ENCODE data around the gene ETHE1. TPM values are rescaled to one million over a fixed set of nuclear protein-coding genes. Genes with fewer than 3 reads are reported as not detected.
"Not testable (repeated sequence)": the region's sequence is repeated elsewhere in the genome, so short reads cannot be mapped to it uniquely, and the experiment has no call there.

Gene ETHE1
- polyA plus RNA-seq, 3 donors = 24.2 to 28.1 (median 27.9) TPM

DNA sequence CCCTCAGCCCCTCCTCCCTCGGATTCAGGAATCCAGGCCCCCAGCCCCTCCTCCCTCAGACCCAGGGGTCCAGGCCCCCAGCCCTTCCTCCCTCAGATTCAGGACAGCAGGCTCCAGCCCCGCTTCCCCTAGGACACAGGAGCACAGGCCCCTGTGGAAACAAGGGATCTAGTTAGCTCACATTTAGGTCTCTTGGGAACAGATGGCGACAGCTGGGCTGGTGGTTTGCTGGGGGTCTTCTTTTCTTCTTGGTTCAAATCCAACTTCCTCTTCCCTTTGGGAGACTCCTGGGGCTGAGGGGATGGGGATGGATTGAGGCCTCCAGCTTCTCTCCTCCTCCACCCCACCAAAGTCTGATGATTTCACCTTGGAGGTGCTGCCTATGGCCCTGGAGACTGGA, 25.6 kb upstream of the ETHE1 start:
- no peak for DNase-seq (ENCODE audit: low read depth in 3 of 3, low spot score in 2 of 3)

DNA sequence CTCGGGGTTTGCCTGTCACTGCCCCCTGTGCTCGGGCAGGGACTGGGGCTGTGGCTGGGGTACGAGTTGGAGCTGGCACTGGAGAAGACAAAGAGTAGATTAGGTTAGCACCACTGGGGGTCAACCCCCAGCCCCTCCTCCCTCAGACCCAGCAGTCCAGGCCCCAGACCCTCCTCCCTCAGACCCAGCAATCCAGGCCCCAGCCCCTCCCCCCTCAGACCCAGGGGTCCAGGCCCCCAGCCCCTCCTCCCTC, 25.1 kb upstream of the ETHE1 start:
- no peak for DNase-seq (ENCODE audit: low read depth in 3 of 3, low spot score in 2 of 3)

DNA sequence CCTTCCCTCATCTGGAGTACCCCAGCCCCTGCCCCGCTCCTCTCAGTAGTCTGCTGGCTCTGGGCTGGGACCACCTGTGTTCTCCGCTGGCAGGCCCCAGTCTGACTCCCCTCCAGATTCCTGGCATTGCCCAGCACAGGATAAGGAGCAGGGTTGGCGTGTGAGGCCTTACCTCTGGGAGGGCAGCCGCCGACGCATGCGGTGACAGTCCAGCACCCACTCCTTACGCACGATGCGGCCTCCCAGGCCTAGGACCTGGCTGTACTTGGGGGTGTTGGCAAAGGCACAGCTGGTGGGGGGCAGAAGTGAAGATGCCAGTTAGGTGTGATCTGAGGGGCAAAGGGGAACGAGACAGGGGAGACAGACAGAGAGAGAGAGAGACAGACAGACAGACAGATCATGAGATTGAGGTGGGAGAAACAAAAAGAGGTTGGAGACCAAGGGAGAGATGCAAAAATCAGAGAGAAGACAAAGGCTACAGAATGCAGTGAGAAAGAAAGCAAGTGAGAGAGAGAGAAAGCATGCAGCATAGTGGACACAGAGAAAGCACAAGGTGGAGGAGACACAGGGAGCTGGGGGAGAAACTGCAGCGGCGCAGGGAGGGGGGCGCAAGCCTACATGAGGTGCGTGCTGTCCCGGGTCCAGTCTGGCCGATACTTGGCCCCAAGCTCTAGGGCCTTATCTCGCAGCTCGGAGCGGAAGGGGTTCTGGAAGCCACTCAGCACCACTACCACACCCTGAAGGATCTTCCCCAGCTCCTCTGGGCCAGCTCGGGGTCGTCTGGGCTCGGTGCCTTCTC, 24.6 kb upstream of the ETHE1 start:
- DNase-seq (ENCODE audit: low read depth in 3 of 3, low spot score in 2 of 3) = no peak

DNA sequence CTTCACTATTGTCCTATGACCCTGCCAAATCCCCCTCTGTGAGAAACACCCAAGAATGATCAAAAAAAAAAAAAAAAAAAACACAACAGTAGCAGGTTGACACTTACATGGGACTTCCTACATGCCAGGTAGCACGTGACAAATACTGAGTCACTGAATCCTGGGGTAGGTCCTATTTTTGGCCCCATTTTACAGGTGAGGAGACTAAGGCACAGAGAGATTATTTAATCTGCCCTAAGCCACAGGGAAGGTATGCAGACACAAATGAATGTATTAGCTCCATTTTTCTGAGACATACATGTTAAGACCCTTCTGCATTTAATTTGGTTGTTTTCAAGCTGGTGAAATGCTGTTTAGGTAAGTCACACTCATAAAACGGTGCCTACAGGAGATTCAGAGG, 21.7 kb upstream of the ETHE1 start:
- no peak for DNase-seq (ENCODE audit: low read depth in 3 of 3, low spot score in 2 of 3)

DNA sequence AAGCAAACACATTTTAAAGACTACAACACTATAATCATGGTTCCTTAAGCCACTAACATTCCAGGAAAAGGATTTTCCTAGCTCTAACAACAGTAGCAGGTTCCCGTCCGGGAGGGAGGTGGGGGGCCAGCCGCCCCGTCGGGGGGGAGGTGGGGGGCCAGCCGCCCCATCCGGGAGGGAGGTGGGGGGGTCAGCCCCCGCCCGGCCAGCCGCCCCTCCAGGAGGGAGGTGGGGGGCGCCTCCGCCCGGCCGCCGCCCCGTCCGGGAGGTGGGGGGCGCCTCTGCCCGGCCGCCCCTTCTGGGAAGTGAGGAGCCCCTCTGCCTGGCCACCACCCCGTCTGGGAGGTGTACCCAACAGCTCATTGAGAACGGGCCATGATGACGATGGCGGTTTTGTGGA, 20.9 kb upstream of the ETHE1 start:
- not testable (repeated sequence) for DNase-seq (ENCODE audit: low read depth in 3 of 3, low spot score in 2 of 3)

DNA sequence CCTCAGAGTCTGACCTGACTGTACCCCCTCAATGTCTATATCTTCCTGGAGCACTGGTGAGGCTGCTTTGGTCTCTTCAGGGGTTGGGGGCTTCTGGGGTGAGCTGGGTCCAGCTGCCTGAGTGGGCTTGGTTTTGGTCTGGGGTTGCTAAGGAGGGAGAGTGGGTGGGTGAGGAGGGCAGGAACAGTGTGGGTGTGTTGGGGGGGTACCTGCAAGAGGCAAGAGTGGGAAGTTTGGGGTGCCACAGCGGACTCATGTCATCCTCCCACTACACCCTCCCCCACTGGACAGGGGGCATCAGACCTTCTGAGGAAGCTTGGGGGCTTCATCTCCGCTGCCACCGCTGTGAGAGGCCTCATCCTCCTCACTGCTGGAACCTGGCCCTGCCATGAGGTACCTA, 19.6 kb upstream of the ETHE1 start:
- DNase-seq (ENCODE audit: low read depth in 3 of 3, low spot score in 2 of 3) = no peak

DNA sequence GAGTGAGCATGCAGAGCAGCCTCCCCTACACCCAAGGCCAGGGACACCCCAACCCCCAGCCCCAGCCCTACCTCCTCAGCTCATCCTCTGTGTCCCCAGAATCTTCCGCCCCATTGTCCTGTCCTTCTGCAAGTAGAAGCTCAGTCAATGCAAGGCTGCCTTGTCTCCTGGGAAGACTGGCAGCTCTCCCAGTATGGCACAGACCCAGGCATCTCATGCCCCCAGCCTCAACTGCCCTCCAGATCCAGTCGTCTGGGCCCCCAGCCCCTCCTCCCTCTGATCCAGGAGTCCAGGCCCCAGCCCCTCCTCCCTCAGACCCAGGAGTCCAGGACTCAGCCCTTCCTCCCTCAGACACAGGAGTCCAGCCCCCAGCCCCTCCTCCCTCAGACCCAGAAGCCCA, 19.0 kb upstream of the ETHE1 start:
- DNase-seq (ENCODE audit: low read depth in 3 of 3, low spot score in 2 of 3) = no peak

DNA sequence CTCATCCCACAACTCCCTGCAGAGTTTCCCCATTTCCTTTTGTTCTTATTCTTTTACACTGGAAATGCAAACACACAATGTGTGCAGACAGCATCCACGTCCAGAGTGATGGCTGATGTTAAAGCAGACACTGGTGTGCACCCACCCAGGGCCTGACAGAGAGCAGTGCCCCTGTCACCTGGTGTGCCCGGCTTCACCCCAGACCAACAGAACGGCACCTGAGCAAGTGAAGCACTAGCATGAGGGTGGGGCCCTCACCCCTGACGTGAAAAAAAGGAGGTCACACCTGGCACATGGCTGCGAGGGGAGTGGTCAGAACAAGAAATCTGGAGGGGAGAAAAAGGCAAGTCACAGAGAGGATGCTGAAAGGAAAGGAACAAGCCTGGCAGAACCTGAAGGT, 18.3 kb upstream of the ETHE1 start:
- no peak for DNase-seq (ENCODE audit: low read depth in 3 of 3, low spot score in 2 of 3)

DNA sequence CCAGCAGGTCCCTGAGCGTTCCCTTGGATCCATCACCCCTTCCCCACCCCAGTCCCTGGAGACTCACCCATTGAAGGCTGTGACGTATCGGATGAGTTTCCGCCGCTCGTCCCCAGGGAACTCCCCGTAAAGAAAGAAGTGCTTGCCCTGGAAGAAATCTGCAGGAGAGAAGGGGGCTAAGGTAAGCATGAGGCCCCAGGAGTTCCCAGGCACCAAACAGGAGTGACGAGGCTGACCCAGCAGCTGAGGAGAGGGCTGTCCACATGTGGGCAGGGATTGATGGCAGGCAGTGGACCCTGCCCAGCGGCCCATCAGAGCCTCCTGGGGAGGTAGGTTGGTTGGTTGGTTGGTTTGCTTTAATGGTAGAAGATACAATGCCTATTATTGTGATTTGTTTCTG, 17.1 kb upstream of the ETHE1 start:
- DNase-seq (ENCODE audit: low read depth in 3 of 3, low spot score in 2 of 3) = no peak

DNA sequence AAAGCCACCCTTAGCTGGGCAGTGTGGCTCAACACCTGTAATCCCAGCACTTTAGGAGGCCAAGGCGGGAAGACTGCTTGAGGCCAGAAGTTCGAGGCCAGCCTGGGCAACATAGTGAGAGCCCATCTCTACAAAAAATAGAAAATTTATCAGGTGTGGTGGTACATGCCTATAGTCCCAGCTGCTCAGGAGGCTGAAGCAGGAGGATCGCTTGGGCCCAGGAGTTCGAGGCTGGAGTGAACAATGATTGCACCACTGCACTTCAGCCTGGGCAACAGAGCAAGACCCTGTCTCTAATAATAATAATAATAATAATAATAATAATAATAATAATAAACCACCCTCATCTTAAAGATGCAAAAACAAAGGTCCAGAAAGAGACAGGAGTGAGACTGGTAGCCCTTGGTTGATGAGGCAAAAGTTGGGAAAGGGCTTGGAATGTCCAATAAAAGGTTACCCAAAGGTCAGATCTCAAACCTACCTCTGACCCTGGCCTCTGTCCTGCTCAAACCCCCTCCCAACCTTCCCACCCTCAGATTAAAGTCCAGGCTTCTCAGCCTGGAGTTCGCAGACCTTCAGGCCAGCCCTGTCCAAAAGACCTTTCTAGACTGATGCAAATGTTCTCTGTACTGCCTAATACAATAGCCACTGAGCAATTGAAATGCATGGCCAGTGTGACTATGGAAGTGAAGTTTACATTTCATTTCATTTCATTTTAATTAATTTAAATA, 15.1 kb upstream of the ETHE1 start:
- DNase-seq (ENCODE audit: low read depth in 3 of 3, low spot score in 2 of 3) = no peak

DNA sequence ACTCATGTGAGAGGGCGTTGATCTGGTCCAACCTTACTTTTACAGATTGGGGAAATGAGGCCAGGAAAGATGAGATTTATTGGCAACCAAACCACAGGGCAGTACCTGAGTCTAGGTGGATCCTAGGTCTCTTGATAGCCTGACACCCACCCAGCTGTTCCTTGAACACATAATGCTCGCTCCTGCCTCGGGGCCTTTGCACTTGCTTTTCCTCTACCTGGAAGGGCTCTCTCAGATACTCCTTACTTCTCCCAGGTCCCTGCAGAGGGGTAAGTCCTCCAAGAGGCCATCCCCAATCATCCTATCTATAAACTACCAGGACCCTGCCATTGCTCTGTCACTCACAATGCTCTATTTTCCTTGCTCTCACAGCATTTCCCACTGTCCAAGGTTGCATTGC, 13.4 kb upstream of the ETHE1 start:
- no peak for DNase-seq (ENCODE audit: low read depth in 3 of 3, low spot score in 2 of 3)

DNA sequence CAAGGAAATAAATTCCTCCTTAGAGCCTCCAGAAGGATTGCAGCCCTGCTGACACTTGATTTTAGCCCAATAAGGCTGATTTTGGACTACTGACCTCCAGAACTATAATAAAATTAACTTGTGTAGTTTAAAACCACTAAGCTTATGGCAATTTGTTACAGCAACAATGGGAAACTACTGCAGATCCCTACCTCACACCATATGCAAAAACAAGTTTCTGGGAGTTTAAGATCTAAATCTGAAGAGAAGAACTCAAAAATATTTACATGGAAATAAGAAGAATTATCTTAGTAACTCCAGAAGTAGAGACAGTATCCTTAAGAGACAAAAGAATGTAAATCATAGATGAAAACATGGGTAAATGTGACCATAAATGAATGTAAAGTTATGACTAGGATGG, 11.9 kb upstream of the ETHE1 start:
- DNase-seq (ENCODE audit: low read depth in 3 of 3, low spot score in 2 of 3) = no peak

DNA sequence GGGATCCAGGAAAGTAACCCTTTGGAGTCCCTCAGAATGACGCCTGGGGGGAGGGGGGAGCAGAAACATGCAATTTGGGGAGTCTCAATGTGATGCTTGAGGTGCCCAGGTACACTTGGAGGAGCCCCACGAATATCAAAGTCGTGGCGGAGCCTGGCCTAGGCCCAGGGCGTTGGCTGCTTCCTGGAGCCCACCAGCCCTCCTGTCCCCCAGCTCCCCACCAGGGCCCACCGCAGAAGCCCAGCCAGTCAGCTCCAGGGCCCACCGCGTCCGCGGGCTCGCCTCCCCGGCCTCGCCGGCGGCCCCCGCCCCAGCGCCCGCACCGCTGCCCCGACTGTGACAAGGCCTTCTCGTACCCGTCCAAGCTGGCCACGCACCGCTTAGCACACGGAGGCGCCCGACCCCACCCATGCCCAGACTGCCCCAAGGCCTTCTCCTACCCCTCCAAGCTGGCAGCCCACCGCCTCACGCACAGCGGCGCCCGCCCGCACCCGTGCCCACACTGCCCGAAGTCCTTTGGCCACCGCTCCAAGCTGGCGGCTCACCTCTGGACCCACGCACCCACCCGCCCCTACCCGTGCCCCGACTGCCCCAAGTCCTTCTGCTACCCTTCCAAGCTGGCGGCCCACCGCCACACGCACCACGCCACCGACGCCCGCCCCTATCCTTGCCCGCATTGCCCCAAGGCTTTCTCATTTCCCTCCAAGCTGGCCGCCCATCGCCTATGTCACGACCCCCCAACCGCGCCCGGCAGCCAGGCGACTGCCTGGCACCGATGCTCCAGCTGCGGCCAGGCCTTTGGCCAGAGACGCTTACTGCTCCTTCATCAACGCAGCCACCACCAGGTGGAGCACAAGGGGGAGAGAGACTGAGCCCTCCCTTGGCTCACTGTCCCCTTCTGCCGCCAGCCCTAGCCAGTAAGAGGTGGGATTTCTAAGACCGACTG, 8.1 kb upstream of the ETHE1 start:
- DNase-seq (ENCODE audit: low read depth in 3 of 3, low spot score in 2 of 3) = peak in 1 of 3 donors; percentile 65

DNA sequence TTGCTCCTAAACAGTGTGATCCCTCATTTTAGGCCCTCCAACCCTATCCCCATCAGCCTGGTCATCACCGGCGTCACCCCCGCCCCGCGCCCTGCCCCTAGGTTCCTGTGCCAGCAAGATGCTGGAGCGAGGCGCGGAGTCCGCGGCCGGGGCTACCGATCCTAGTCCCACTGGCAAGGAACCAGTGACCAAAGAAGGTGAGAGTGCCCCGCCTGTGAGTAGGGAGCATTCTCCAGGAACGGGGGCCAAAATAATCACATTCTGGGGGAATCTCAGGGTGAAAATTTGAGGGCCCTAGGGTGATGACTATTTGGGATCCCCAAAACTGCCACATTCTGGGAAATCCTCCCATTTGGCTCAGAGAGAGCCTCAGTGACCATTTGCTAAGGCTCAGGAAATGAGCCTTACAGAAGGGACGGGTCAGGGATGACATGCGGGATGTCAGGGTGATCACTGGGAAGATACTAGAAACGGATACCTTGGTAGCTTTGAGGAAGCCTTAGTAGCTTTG, 7.4 kb upstream of the ETHE1 start:
- no peak for DNase-seq (ENCODE audit: low read depth in 3 of 3, low spot score in 2 of 3)

DNA sequence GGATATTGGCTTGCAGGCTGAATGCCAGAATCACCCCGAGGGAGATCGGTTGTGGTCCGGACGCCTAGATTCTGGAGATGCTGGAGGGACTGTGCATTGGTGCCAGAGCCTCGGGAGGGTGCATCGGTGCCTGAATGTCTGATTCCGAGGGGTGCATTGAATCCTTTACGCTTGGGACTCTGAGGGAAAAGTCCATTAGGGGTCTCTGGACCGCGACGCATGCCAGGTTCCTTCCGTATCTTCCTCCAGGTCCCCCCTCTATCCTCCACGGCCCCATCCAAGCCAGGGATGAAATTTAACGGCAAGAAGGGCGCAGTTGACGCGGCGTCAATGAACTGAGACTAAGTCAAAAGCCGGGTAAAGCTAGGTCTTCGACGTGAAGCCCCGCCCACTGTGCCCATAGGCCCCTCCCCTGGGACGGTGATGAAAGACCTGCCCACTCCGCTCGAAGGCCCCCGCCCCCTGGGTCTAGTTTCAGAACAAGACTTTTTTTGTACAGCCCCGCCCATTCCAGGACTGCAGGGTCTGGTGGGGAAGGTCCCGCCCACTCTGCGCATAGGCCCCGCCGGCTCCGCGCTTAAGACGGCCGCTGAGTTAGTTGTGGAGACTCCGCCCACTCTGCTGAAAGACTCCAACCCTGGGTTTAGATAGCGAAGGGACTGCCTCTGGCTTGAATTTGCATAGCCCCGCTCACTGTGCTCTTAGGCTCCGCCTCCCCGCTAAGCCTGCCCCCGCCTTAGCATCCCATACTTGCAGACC, 6.7 kb upstream of the ETHE1 start:
- peak; percentile 95 to 99 (median 99) for DNase-seq (ENCODE audit: low read depth in 3 of 3, low spot score in 2 of 3)

DNA sequence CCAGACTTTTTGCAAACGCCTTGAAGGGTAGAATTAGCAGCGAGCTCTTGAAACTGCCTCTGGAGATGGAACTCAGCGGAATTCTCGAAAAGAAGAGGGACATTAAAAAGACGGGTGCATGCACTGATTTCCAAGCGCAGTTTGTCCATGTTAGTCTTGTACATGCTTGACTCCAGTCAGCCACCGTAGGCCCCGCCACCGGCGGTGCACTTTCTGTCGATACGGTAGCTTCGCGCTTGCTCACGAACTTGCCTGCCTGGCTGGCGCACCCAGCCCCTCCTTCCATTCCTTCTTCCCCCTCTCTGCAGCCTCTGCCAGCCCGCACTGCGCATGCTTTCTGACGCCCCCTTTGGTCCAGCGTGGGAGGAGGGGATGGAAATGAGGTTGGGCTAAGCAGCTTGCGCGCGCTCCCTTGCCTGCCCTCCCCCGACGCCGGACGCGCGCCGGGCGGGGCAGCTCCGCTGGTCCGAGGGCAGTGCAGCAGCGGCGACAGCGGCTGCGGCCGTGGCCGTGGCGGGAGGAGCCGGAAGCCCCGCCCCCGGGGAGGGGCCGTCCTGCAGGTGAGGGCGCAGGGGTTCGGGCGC, 6.1 kb upstream of the ETHE1 start, which contains the start of gene ZNF575:
TSS of gene ZNF575 (plus strand) at position 227 of the 584 bp plus-strand sequence. CDS start 1,235 bp downstream, outside the sequence.
- peak; percentile 91 to 94 (median 94) for DNase-seq (ENCODE audit: low read depth in 3 of 3, low spot score in 2 of 3)

DNA sequence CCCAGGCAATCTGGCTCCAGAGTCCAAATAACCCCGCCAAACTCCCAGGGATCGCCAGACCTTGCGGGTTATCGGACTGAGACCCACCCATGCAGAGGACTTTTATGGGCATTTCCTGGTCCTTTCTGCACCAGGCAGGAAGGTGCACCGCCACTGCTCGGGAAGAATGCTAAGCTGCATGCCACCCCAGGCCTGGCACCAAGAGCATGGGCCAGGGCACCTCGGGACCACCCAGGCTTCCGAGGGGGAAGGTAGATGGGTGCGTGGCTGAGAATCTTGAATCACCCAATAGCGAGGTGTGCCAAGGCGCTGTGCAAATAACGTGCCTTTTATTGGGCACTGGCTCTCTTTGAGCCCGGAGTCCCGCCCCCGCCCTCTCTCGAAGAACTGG, 5.6 kb upstream of the ETHE1 start:
- DNase-seq (ENCODE audit: low read depth in 3 of 3, low spot score in 2 of 3) = no peak

DNA sequence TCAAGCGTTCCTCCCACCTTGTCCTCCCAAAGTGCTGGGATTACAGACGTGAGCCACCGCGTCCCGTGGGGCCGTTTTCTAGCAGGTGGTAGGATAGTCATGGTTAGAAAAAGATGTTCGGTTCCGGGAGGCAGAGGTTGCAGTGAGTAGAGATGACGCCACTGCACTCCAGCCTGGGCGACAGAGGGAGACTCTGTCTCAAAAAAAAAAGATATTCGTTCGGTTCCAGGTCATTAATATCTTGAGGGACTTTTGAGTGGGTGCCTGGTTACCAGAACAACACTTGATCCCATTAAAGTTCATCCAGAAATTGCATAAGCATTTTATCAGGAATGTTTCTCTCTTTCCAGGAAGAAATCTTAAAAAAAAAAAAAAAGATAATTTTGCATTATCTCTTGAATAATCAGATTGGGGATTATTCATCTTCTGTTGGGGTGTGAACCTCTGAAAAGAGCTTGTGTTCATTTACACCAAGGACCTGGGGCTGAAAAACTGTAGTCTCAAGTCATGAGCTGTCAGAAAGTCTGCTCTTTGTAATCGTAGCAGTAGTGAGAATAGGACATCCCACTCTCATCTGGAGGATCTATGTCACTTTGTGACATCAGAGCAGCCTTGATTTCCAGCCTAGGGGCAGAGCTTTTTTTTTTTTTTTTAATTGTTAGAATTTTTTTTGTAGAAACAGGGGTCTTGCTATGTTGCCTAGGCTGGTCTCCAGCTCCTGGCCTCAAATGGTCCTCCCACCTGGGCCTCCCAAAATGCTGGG, 1.0 kb upstream of the ETHE1 start:
- no peak for DNase-seq (ENCODE audit: low read depth in 3 of 3, low spot score in 2 of 3)
